HEK293 (cell line): ENCODE results near the gene DAZAP1.

ENCODE experiments used
- EGR2 ChIP-seq: fragments of 450-650 bp; formaldehyde crosslinking; IDR thresholded peaks from 2 replicates; pipeline ENCODE4 v1.5.1; 2016; ENCODE audit warnings: low read depth, missing biosample characterization, missing genetic modification characterization
- KLF10 ChIP-seq: fragments of 450-650 bp; IDR thresholded peaks from 2 replicates; pipeline ENCODE4 v1.5.1; 2018; ENCODE audit warnings: missing biosample characterization, mild to moderate bottlenecking, missing genetic modification characterization
- KLF8 ChIP-seq: fragments of 450-650 bp; formaldehyde crosslinking; IDR thresholded peaks from 2 replicates; pipeline ENCODE4 v1.5.1; 2016; ENCODE audit warnings: missing biosample characterization, missing genetic modification characterization
- PRDM1 ChIP-seq: fragments of 450-650 bp; formaldehyde crosslinking; IDR thresholded peaks from 2 replicates; pipeline ENCODE4; 2016; ENCODE audit warnings: missing biosample characterization, missing genetic modification characterization
- SALL2 ChIP-seq: fragments of 450-650 bp; formaldehyde crosslinking; IDR thresholded peaks from 2 replicates; pipeline ENCODE4 v1.5.0; 2017; ENCODE audit warnings: missing biosample characterization, mild to moderate bottlenecking, missing genetic modification characterization, borderline replicate concordance
- ZBTB1 ChIP-seq: fragments of 450-650 bp; formaldehyde crosslinking; IDR thresholded peaks from 2 replicates; pipeline ENCODE4 v1.5.1; 2016; ENCODE audit warnings: missing biosample characterization, missing genetic modification characterization
- ZFP37 ChIP-seq: fragments of 450-650 bp; formaldehyde crosslinking; IDR thresholded peaks from 2 replicates; pipeline ENCODE4 v1.5.1; 2016; ENCODE audit warnings: missing biosample characterization, missing genetic modification characterization
- ZFP41 ChIP-seq: fragments of 450-650 bp; formaldehyde crosslinking; IDR thresholded peaks from 2 replicates; pipeline ENCODE4 v1.5.1; 2016; ENCODE audit warnings: missing biosample characterization, missing genetic modification characterization, borderline replicate concordance
- ZNF510 ChIP-seq: fragments of 450-650 bp; formaldehyde crosslinking; IDR thresholded peaks from 2 replicates; pipeline ENCODE4 v1.5.1; 2018; ENCODE audit warnings: mild to moderate bottlenecking, missing genetic modification characterization, missing biosample characterization; ENCODE audit not compliant: insufficient replicate concordance
- ZNF555 ChIP-seq: fragments of 450-650 bp; formaldehyde crosslinking; conservative IDR thresholded peaks from 2 replicates; pipeline ENCODE4 v1.5.1; 2017; ENCODE audit warnings: missing biosample characterization, mild to moderate bottlenecking, missing genetic modification characterization, inconsistent platforms
- ZNF768 ChIP-seq: fragments of 450-650 bp; formaldehyde crosslinking; IDR thresholded peaks from 2 replicates; pipeline ENCODE4 v1.5.1; 2018; ENCODE audit warnings: missing biosample characterization, mild to moderate bottlenecking, missing genetic modification characterization
- TF ChIP-seq, protein P1 (sequence below): fragments of 450-650 bp; formaldehyde crosslinking; IDR thresholded peaks from 2 replicates; pipeline ENCODE4 v1.5.1; 2016; ENCODE audit warnings: missing biosample characterization, missing genetic modification characterization
- TF ChIP-seq, protein P2 (sequence below): fragments of 450-650 bp; formaldehyde crosslinking; IDR thresholded peaks from 2 replicates; pipeline ENCODE4 v1.5.1; 2016; ENCODE audit warnings: missing biosample characterization, missing genetic modification characterization, borderline replicate concordance
- TF ChIP-seq, protein P3 (sequence below): fragments of 450-650 bp; formaldehyde crosslinking; IDR thresholded peaks from 2 replicates; pipeline ENCODE4 v1.5.1; 2016; ENCODE audit warnings: missing biosample characterization, missing genetic modification characterization
- TF ChIP-seq, protein P4 (sequence below): fragments of 450-650 bp; IDR thresholded peaks from 2 replicates; pipeline ENCODE4 v1.5.1; 2018; ENCODE audit warnings: missing biosample characterization, mild to moderate bottlenecking, missing genetic modification characterization
- TF ChIP-seq, protein P5 (sequence below): fragments of 450-650 bp; formaldehyde crosslinking; optimal IDR thresholded peaks from 2 replicates; pipeline ENCODE3; 2016; ENCODE audit warnings: missing biosample characterization, mild to moderate bottlenecking, missing genetic modification characterization
- TF ChIP-seq, protein P6 (sequence below): fragments of 450-650 bp; formaldehyde crosslinking; IDR thresholded peaks from 2 replicates; pipeline ENCODE4 v1.5.1; 2016; ENCODE audit warnings: missing biosample characterization, missing genetic modification characterization

Gene DAZAP1

DNA sequence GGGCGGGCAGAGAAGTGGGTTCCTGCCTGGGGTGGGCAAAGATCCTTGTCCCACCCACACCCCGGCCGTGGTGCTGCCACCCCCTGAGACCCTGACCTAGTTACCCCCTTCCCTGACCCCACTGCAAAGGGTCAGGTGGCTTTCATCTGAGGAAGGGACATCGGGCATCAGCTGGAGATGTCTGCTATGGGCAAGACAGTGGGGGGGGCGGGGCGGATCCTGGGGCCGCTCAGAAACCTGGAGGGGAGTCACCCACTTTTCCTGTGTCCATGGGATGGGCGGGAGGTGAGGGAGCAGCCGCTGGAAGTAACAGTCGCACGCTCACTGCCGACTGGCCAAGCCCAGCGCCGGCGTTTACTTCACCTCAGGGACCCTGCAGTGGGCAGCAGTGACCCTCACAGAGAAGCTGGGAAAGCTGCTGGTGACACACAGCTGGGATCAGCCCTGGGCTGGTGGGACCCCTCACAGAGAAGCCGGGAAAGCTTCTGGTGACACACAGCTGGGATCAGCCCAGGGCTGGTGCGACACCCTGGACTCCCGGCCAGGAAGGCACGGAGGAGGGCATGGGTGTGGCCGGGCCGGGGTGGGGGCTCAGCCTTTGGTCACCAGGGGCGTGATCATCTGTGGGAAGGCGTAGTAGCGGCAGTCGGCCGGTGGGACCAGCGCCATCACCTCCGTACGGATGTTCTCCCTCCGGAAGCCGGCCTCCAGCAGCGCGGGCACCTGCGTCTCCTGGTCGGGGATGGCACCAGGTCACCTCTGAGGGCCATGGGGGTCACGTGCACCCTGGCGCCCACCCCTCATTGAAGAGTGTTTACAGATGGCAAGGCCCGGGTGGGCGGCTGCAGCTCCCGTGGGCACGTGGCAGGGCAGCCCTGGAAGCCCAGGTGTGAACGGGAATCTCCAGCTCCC lies 10.4 kb upstream of the DAZAP1 start (continued):
- TF ChIP-seq, protein P1, sequence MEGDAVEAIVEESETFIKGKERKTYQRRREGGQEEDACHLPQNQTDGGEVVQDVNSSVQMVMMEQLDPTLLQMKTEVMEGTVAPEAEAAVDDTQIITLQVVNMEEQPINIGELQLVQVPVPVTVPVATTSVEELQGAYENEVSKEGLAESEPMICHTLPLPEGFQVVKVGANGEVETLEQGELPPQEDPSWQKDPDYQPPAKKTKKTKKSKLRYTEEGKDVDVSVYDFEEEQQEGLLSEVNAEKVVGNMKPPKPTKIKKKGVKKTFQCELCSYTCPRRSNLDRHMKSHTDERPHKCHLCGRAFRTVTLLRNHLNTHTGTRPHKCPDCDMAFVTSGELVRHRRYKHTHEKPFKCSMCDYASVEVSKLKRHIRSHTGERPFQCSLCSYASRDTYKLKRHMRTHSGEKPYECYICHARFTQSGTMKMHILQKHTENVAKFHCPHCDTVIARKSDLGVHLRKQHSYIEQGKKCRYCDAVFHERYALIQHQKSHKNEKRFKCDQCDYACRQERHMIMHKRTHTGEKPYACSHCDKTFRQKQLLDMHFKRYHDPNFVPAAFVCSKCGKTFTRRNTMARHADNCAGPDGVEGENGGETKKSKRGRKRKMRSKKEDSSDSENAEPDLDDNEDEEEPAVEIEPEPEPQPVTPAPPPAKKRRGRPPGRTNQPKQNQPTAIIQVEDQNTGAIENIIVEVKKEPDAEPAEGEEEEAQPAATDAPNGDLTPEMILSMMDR (tag by site-specific recombination) = no peak
- TF ChIP-seq SALL2 (no peak), PRDM1 (no peak), KLF8 (tag by site-specific recombination) (peak; percentile 13; the same call in 1 of the 2 replicates), ZNF768 (0 out of 2 replicates have a peak, but pooled peaks have one; percentile 65), KLF10 (tag by site-specific recombination) (peak; percentile 13; the same call in 1 of the 2 replicates), EGR2 (tag by site-specific recombination) (peak; percentile 21; the same call in 1 of the 2 replicates), ZFP37 (tag by site-specific recombination) (no peak), ZNF555 (tag by site-specific recombination) (no peak), ZNF510 (tag by site-specific recombination) (no peak), ZFP41 (tag by site-specific recombination) (no peak), ZBTB1 (tag by site-specific recombination) (no peak)
- TF ChIP-seq, protein P2, sequence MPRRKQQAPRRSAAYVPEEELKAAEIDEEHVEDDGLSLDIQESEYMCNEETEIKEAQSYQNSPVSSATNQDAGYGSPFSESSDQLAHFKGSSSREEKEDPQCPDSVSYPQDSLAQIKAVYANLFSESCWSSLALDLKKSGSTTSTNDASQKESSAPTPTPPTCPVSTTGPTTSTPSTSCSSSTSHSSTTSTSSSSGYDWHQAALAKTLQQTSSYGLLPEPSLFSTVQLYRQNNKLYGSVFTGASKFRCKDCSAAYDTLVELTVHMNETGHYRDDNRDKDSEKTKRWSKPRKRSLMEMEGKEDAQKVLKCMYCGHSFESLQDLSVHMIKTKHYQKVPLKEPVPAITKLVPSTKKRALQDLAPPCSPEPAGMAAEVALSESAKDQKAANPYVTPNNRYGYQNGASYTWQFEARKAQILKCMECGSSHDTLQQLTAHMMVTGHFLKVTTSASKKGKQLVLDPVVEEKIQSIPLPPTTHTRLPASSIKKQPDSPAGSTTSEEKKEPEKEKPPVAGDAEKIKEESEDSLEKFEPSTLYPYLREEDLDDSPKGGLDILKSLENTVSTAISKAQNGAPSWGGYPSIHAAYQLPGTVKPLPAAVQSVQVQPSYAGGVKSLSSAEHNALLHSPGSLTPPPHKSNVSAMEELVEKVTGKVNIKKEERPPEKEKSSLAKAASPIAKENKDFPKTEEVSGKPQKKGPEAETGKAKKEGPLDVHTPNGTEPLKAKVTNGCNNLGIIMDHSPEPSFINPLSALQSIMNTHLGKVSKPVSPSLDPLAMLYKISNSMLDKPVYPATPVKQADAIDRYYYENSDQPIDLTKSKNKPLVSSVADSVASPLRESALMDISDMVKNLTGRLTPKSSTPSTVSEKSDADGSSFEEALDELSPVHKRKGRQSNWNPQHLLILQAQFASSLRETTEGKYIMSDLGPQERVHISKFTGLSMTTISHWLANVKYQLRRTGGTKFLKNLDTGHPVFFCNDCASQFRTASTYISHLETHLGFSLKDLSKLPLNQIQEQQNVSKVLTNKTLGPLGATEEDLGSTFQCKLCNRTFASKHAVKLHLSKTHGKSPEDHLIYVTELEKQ (tag by site-specific recombination) = no peak
- TF ChIP-seq, protein P3, sequence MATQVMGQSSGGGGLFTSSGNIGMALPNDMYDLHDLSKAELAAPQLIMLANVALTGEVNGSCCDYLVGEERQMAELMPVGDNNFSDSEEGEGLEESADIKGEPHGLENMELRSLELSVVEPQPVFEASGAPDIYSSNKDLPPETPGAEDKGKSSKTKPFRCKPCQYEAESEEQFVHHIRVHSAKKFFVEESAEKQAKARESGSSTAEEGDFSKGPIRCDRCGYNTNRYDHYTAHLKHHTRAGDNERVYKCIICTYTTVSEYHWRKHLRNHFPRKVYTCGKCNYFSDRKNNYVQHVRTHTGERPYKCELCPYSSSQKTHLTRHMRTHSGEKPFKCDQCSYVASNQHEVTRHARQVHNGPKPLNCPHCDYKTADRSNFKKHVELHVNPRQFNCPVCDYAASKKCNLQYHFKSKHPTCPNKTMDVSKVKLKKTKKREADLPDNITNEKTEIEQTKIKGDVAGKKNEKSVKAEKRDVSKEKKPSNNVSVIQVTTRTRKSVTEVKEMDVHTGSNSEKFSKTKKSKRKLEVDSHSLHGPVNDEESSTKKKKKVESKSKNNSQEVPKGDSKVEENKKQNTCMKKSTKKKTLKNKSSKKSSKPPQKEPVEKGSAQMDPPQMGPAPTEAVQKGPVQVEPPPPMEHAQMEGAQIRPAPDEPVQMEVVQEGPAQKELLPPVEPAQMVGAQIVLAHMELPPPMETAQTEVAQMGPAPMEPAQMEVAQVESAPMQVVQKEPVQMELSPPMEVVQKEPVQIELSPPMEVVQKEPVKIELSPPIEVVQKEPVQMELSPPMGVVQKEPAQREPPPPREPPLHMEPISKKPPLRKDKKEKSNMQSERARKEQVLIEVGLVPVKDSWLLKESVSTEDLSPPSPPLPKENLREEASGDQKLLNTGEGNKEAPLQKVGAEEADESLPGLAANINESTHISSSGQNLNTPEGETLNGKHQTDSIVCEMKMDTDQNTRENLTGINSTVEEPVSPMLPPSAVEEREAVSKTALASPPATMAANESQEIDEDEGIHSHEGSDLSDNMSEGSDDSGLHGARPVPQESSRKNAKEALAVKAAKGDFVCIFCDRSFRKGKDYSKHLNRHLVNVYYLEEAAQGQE (tag by site-specific recombination) = no peak
- TF ChIP-seq, protein P4, sequence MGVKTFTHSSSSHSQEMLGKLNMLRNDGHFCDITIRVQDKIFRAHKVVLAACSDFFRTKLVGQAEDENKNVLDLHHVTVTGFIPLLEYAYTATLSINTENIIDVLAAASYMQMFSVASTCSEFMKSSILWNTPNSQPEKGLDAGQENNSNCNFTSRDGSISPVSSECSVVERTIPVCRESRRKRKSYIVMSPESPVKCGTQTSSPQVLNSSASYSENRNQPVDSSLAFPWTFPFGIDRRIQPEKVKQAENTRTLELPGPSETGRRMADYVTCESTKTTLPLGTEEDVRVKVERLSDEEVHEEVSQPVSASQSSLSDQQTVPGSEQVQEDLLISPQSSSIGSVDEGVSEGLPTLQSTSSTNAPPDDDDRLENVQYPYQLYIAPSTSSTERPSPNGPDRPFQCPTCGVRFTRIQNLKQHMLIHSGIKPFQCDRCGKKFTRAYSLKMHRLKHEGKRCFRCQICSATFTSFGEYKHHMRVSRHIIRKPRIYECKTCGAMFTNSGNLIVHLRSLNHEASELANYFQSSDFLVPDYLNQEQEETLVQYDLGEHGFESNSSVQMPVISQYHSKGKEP (tag by site-specific recombination) = no peak
- TF ChIP-seq, protein P5, sequence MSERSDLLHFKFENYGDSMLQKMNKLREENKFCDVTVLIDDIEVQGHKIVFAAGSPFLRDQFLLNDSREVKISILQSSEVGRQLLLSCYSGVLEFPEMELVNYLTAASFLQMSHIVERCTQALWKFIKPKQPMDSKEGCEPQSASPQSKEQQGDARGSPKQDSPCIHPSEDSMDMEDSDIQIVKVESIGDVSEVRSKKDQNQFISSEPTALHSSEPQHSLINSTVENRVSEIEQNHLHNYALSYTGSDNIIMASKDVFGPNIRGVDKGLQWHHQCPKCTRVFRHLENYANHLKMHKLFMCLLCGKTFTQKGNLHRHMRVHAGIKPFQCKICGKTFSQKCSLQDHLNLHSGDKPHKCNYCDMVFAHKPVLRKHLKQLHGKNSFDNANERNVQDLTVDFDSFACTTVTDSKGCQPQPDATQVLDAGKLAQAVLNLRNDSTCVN (tag by site-specific recombination) = no peak
- TF ChIP-seq, protein P6, sequence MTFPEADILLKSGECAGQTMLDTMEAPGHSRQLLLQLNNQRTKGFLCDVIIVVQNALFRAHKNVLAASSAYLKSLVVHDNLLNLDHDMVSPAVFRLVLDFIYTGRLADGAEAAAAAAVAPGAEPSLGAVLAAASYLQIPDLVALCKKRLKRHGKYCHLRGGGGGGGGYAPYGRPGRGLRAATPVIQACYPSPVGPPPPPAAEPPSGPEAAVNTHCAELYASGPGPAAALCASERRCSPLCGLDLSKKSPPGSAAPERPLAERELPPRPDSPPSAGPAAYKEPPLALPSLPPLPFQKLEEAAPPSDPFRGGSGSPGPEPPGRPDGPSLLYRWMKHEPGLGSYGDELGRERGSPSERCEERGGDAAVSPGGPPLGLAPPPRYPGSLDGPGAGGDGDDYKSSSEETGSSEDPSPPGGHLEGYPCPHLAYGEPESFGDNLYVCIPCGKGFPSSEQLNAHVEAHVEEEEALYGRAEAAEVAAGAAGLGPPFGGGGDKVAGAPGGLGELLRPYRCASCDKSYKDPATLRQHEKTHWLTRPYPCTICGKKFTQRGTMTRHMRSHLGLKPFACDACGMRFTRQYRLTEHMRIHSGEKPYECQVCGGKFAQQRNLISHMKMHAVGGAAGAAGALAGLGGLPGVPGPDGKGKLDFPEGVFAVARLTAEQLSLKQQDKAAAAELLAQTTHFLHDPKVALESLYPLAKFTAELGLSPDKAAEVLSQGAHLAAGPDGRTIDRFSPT (tag by site-specific recombination) = peak; percentile 17
